ENCODE data around the gene PTPRJ.
A peak's percentile ranks its signal among the peaks of the same experiment; 100 is the strongest.

Gene PTPRJ

GRCh38 chr11:48141475-48142122, 161.2 kb downstream of the PTPRJ start:
- POLR2A ChIA-PET, result no interaction called here
- DNase-seq, result peak; percentile 25 to 81 (median 67)
- H3K4me1 ChIP-seq (ENCODE audit: control extremely low read depth in 1 of 4, control insufficient read depth in 4 of 4, insufficient read depth in 4 of 4, low read length in 3 of 4), result peaks cover 0 to 2% (median 0%) of the 10 kb centered on the region in 4 experiments
- H3K9me3 ChIP-seq (ENCODE audit: control extremely low read depth in 1 of 5, control insufficient read depth in 4 of 5, insufficient read depth in 2 of 5, low read depth in 1 of 5, low read length in 4 of 5), result no peaks in the 10 kb centered on the region
- CTCF ChIA-PET, result interaction anchor here (0.6 to 0.7 kb wide), 2 partner anchors 24 to 125 kb away, joined by 3 to 4 read pairs; no protein-coding TSS in a partner anchor
- WGBS (ENCODE audit: insufficient coverage), result 100% methylated on average over 1 of the region's 3 CpGs
- H3K36me3 ChIP-seq (ENCODE audit: control insufficient read depth in 4 of 4, insufficient read depth in 4 of 4, low read length in 3 of 4), result peaks cover 0 to 9% (median 0%) of the 10 kb centered on the region in 4 experiments
- no peaks in the 10 kb centered on the region for H3K27me3 ChIP-seq (replicated peaks in 2 of 5; ENCODE audit: control insufficient read depth in 4 of 5, insufficient read depth in 5 of 5, low read length in 4 of 5)
- H3K27ac ChIP-seq (ENCODE audit: insufficient read depth in 1 of 2, low read depth in 1 of 2, low read length in 2 of 2, poor library complexity in 1 of 2, severe bottlenecking in 2 of 2), result no peak overlapping the region
- no peak overlapping the region for H3K4me3 ChIP-seq (ENCODE audit: control insufficient read depth in 1 of 7, extremely low read depth in 1 of 7, insufficient read depth in 4 of 7, low read depth in 2 of 7, low read length in 6 of 7)

DNA sequence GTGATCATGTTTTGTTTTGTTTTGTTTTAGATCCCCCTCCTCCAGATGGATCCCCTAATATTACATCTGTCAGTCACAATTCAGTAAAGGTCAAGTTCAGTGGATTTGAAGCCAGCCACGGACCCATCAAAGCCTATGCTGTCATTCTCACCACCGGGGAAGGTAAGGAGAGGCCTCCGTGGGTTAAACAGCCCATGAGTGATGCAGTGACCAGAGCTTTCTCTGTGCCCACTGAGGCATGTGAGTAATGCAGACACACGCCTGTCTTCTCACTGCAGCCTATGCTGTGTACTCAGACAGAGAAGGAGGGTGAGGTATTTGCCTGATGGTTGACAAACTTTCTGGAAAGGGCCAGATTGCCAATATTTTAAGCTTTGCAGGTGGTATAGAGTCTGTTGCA, 162.5 kb downstream of the PTPRJ start:
- no peaks in the 10 kb centered on the region for H3K27me3 ChIP-seq (replicated peaks in 2 of 5; ENCODE audit: control insufficient read depth in 4 of 5, insufficient read depth in 5 of 5, low read length in 4 of 5)
- no peak overlapping the region for H3K27ac ChIP-seq (ENCODE audit: insufficient read depth in 1 of 2, low read depth in 1 of 2, low read length in 2 of 2, poor library complexity in 1 of 2, severe bottlenecking in 2 of 2)
- peaks cover 0 to 2% (median 0%) of the 10 kb centered on the region in 4 experiments for H3K4me1 ChIP-seq (ENCODE audit: control extremely low read depth in 1 of 4, control insufficient read depth in 4 of 4, insufficient read depth in 4 of 4, low read length in 3 of 4)
- ChIA-PET POLR2A (no interaction called here), CTCF (no interaction called here)
- 100% methylated on average over 4 of the region's 4 CpGs for WGBS (ENCODE audit: insufficient coverage)
- H3K36me3 ChIP-seq (ENCODE audit: control insufficient read depth in 4 of 4, insufficient read depth in 4 of 4, low read length in 3 of 4), result peaks cover 0 to 9% (median 0%) of the 10 kb centered on the region in 4 experiments
- H3K4me3 ChIP-seq (ENCODE audit: control insufficient read depth in 1 of 7, extremely low read depth in 1 of 7, insufficient read depth in 4 of 7, low read depth in 2 of 7, low read length in 6 of 7), result no peak overlapping the region
- H3K9me3 ChIP-seq (ENCODE audit: control extremely low read depth in 1 of 5, control insufficient read depth in 4 of 5, insufficient read depth in 2 of 5, low read depth in 1 of 5, low read length in 4 of 5), result no peaks in the 10 kb centered on the region
- no peak for DNase-seq

DNA sequence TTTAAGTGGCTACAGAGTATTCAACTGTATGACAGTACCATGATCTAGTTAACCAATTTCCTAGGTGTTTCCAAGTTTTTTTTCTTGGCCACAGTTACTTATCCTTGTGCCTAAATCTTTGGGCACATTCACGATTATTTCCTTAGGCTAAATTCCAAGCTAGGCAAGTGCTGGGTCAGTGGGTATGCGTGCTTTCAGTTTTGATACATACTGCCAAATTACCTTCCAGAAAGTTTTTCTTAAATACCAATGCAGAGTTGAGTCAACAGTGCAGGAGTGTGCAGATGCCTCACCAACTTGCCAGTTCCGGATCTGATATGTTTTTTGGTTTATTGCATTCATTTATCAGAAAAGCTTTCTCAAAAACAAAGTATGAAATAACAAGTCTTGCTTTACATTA, 168.4 kb downstream of the PTPRJ start:
- Histone ChIP-seq H3K4me3 (ENCODE audit: control insufficient read depth in 1 of 7, extremely low read depth in 1 of 7, insufficient read depth in 4 of 7, low read depth in 2 of 7, low read length in 6 of 7) (no peak overlapping the region), H3K27ac (ENCODE audit: insufficient read depth in 1 of 2, low read depth in 1 of 2, low read length in 2 of 2, poor library complexity in 1 of 2, severe bottlenecking in 2 of 2) (no peak overlapping the region), H3K27me3 (replicated peaks in 2 of 5; ENCODE audit: control insufficient read depth in 4 of 5, insufficient read depth in 5 of 5, low read length in 4 of 5) (no peaks in the 10 kb centered on the region), H3K4me1 (ENCODE audit: control extremely low read depth in 1 of 4, control insufficient read depth in 4 of 4, insufficient read depth in 4 of 4, low read length in 3 of 4) (no peaks in the 10 kb centered on the region), H3K36me3 (ENCODE audit: control insufficient read depth in 4 of 4, insufficient read depth in 4 of 4, low read length in 3 of 4) (peaks cover 0 to 9% (median 0%) of the 10 kb centered on the region in 4 experiments), H3K9me3 (ENCODE audit: control extremely low read depth in 1 of 5, control insufficient read depth in 4 of 5, insufficient read depth in 2 of 5, low read depth in 1 of 5, low read length in 4 of 5) (peaks cover 3 to 6% (median 5%) of the 10 kb centered on the region in 5 experiments)
- no peak for DNase-seq
- POLR2A ChIA-PET, result no interaction called here
- CTCF ChIA-PET, result no interaction called here
- WGBS (ENCODE audit: insufficient coverage), result no CpG with 5 or more reads among the region's 3 CpGs

GRCh38 chr11:48150213-48150612, 169.9 kb downstream of the PTPRJ start:
- Histone ChIP-seq H3K4me1 (ENCODE audit: control extremely low read depth in 1 of 4, control insufficient read depth in 4 of 4, insufficient read depth in 4 of 4, low read length in 3 of 4) (no peaks in the 10 kb centered on the region), H3K9me3 (ENCODE audit: control extremely low read depth in 1 of 5, control insufficient read depth in 4 of 5, insufficient read depth in 2 of 5, low read depth in 1 of 5, low read length in 4 of 5) (peaks cover 3 to 12% (median 7%) of the 10 kb centered on the region in 5 experiments), H3K4me3 (ENCODE audit: control insufficient read depth in 1 of 7, extremely low read depth in 1 of 7, insufficient read depth in 4 of 7, low read depth in 2 of 7, low read length in 6 of 7) (no peak overlapping the region), H3K27ac (ENCODE audit: insufficient read depth in 1 of 2, low read depth in 1 of 2, low read length in 2 of 2, poor library complexity in 1 of 2, severe bottlenecking in 2 of 2) (no peak overlapping the region), H3K27me3 (replicated peaks in 2 of 5; ENCODE audit: control insufficient read depth in 4 of 5, insufficient read depth in 5 of 5, low read length in 4 of 5) (no peaks in the 10 kb centered on the region), H3K36me3 (ENCODE audit: control insufficient read depth in 4 of 4, insufficient read depth in 4 of 4, low read length in 3 of 4) (no peaks in the 10 kb centered on the region)
- 100% methylated on average over 3 of the region's 4 CpGs for WGBS (ENCODE audit: insufficient coverage)
- DNase-seq, result no peak
- POLR2A ChIA-PET, result no interaction called here
- CTCF ChIA-PET, result no interaction called here

GRCh38 chr11:48154151-48154550, 173.8 kb downstream of the PTPRJ start:
- H3K36me3 ChIP-seq (ENCODE audit: control insufficient read depth in 4 of 4, insufficient read depth in 4 of 4, low read length in 3 of 4), result no peaks in the 10 kb centered on the region
- CTCF ChIA-PET, result interaction anchor here (0.6 kb wide), 1 partner anchor 13 kb away, joined by 3 read pairs; no protein-coding TSS in a partner anchor
- POLR2A ChIA-PET, result no interaction called here
- peaks cover 3 to 20% (median 7%) of the 10 kb centered on the region in 5 experiments for H3K9me3 ChIP-seq (ENCODE audit: control extremely low read depth in 1 of 5, control insufficient read depth in 4 of 5, insufficient read depth in 2 of 5, low read depth in 1 of 5, low read length in 4 of 5)
- WGBS (ENCODE audit: insufficient coverage), result no CpG with 5 or more reads among the region's 3 CpGs
- H3K27ac ChIP-seq (ENCODE audit: insufficient read depth in 1 of 2, low read depth in 1 of 2, low read length in 2 of 2, poor library complexity in 1 of 2, severe bottlenecking in 2 of 2), result no peak overlapping the region
- H3K4me3 ChIP-seq (ENCODE audit: control insufficient read depth in 1 of 7, extremely low read depth in 1 of 7, insufficient read depth in 4 of 7, low read depth in 2 of 7, low read length in 6 of 7), result no peak overlapping the region
- H3K4me1 ChIP-seq (ENCODE audit: control extremely low read depth in 1 of 4, control insufficient read depth in 4 of 4, insufficient read depth in 4 of 4, low read length in 3 of 4), result no peaks in the 10 kb centered on the region
- no peaks in the 10 kb centered on the region for H3K27me3 ChIP-seq (replicated peaks in 2 of 5; ENCODE audit: control insufficient read depth in 4 of 5, insufficient read depth in 5 of 5, low read length in 4 of 5)
- DNase-seq, result no peak

GRCh38 chr11:48161951-48162884, 181.9 kb downstream of the PTPRJ start:
- 69% methylated on average over 4 of the region's 6 CpGs for WGBS (ENCODE audit: insufficient coverage)
- H3K27ac ChIP-seq (ENCODE audit: insufficient read depth in 1 of 2, low read depth in 1 of 2, low read length in 2 of 2, poor library complexity in 1 of 2, severe bottlenecking in 2 of 2), result no peak overlapping the region
- DNase-seq, result no peak
- no peak overlapping the region for H3K4me3 ChIP-seq (ENCODE audit: control insufficient read depth in 1 of 7, extremely low read depth in 1 of 7, insufficient read depth in 4 of 7, low read depth in 2 of 7, low read length in 6 of 7)
- no peaks in the 10 kb centered on the region for H3K4me1 ChIP-seq (ENCODE audit: control extremely low read depth in 1 of 4, control insufficient read depth in 4 of 4, insufficient read depth in 4 of 4, low read length in 3 of 4)
- POLR2A ChIA-PET, result no interaction called here
- H3K27me3 ChIP-seq (replicated peaks in 2 of 5; ENCODE audit: control insufficient read depth in 4 of 5, insufficient read depth in 5 of 5, low read length in 4 of 5), result peaks cover 0 to 1% (median 0%) of the 10 kb centered on the region in 5 experiments
- H3K36me3 ChIP-seq (ENCODE audit: control insufficient read depth in 4 of 4, insufficient read depth in 4 of 4, low read length in 3 of 4), result no peaks in the 10 kb centered on the region
- H3K9me3 ChIP-seq (ENCODE audit: control extremely low read depth in 1 of 5, control insufficient read depth in 4 of 5, insufficient read depth in 2 of 5, low read depth in 1 of 5, low read length in 4 of 5), result no peaks in the 10 kb centered on the region
- CTCF ChIA-PET, result interaction anchor here (2.1 kb wide), 1 partner anchor 11 kb away, joined by 8 read pairs; no protein-coding TSS in a partner anchor

GRCh38 chr11:48162885-48163268, 182.5 kb downstream of the PTPRJ start:
- Histone ChIP-seq H3K4me3 (ENCODE audit: control insufficient read depth in 1 of 7, extremely low read depth in 1 of 7, insufficient read depth in 4 of 7, low read depth in 2 of 7, low read length in 6 of 7) (no peak overlapping the region), H3K4me1 (ENCODE audit: control extremely low read depth in 1 of 4, control insufficient read depth in 4 of 4, insufficient read depth in 4 of 4, low read length in 3 of 4) (no peaks in the 10 kb centered on the region), H3K36me3 (ENCODE audit: control insufficient read depth in 4 of 4, insufficient read depth in 4 of 4, low read length in 3 of 4) (no peaks in the 10 kb centered on the region), H3K9me3 (ENCODE audit: control extremely low read depth in 1 of 5, control insufficient read depth in 4 of 5, insufficient read depth in 2 of 5, low read depth in 1 of 5, low read length in 4 of 5) (no peaks in the 10 kb centered on the region), H3K27me3 (replicated peaks in 2 of 5; ENCODE audit: control insufficient read depth in 4 of 5, insufficient read depth in 5 of 5, low read length in 4 of 5) (peaks cover 0 to 1% (median 0%) of the 10 kb centered on the region in 5 experiments), H3K27ac (ENCODE audit: insufficient read depth in 1 of 2, low read depth in 1 of 2, low read length in 2 of 2, poor library complexity in 1 of 2, severe bottlenecking in 2 of 2) (no peak overlapping the region)
- WGBS (ENCODE audit: insufficient coverage), result no CpG with 5 or more reads among the region's 1 CpG
- POLR2A ChIA-PET, result no interaction called here
- DNase-seq, result no peak
- CTCF ChIA-PET, result interaction anchor here (2.1 kb wide), 1 partner anchor 10 kb away, joined by 8 read pairs; no protein-coding TSS in a partner anchor

Data from common myeloid progenitor, CD34-positive (primary cell).